Left ventricle myocardium inferior (tissue), 1 donor: Measurements from ENCODE around the gene GMCL2. TPM values are rescaled to one million over a fixed set of nuclear protein-coding genes. Genes with fewer than 3 reads are reported as not detected.

Experiments used
- DNase-seq: peaks from one replicate; pipeline ENCODE4 v3.0.0-alpha.2; 2020
- H3K27ac ChIP-seq: fragments of 200-600 bp; replicated peaks from 2 replicates; pipeline ENCODE4 v1.8.0; 2021
- H3K27me3 ChIP-seq: fragments of 200-600 bp; 2 replicates; pipeline ENCODE4 v1.8.0; 2021; ENCODE audit warnings: low read depth
- H3K36me3 ChIP-seq: fragments of 200-600 bp; 2 replicates; pipeline ENCODE4 v1.8.0; 2021
- H3K4me1 ChIP-seq: fragments of 200-600 bp; 2 replicates; pipeline ENCODE4 v1.8.0; 2021
- H3K4me3 ChIP-seq: fragments of 200-600 bp; 2 replicates; pipeline ENCODE4 v1.8.0; 2021; ENCODE audit warnings: mild to moderate bottlenecking, moderate library complexity
- H3K9me3 ChIP-seq: fragments of 200-600 bp; replicated peaks from 2 replicates; pipeline ENCODE4 v1.8.0; 2021
- CTCF ChIP-seq: fragments of 200-600 bp; IDR thresholded peaks from 2 replicates; pipeline ENCODE4 v1.8.0; 2021; ENCODE audit warnings: antibody characterized with exemption, mild to moderate bottlenecking, borderline replicate concordance
- intact Hi-C: fragments of 100-400 bp; cut with micrococcal nuclease; formaldehyde crosslinking; loops from one replicate; pipeline ENCODE4 v1.11.0; 2022
- total RNA-seq: library from RNA; stranded (reverse); fragmentation: NEBNext Ultra II Directional; extraction: Animal tissue kit (Norgen Biotek cat#: 25700); gene quantifications from one replicate; pipeline ENCODE4 v1.2.1, GENCODE V29; 2021
- donor health status: DM: no; HTN: yes; CAD: no; lungs with severe emphysema.

The GMCL2 gene
- total RNA-seq, 1 donor from 2014 or later = not detected

GRCh38 chr5:178204182-178204934 is 17.2 kb upstream of the GMCL2 start, which contains the start of gene HNRNPAB:
Gene HNRNPAB (plus strand): TSS chr5:178204533. CDS start chr5:178204838, 305 bp downstream.
- H3K4me1 ChIP-seq = peaks cover 43% of the 10 kb centered on the region
- intact Hi-C loops = no loop called here
- peak within 1 kb of the TSS; percentile 94 for H3K4me3 ChIP-seq
- no peaks in the 10 kb centered on the region for H3K27me3 ChIP-seq
- no peak for TF ChIP-seq CTCF
- H3K27ac ChIP-seq = peak within 1 kb of the TSS; percentile 96
- no peaks in the 10 kb centered on the region for H3K9me3 ChIP-seq
- peak; percentile 95 for DNase-seq
- H3K36me3 ChIP-seq = peaks cover 32% of the 10 kb centered on the region

- H3K4me1 ChIP-seq = peaks cover 43% of the 10 kb centered on the region
- peaks cover 26% of the 10 kb centered on the region for H3K36me3 ChIP-seq
- peak overlapping the region; percentile 96 for H3K27ac ChIP-seq
- no peaks in the 10 kb centered on the region for H3K9me3 ChIP-seq
- H3K4me3 ChIP-seq = peak overlapping the region; percentile 94
- TF ChIP-seq CTCF = no peak
- intact Hi-C loops = no loop called here
- no peaks in the 10 kb centered on the region for H3K27me3 ChIP-seq
- DNase-seq = no peak
Observed at GRCh38 chr5:178203670-178204181, 16.6 kb upstream of the GMCL2 start.

GRCh38 chr5:178202541-178202940 is 15.4 kb upstream of the GMCL2 start:
- TF ChIP-seq CTCF = no peak
- Histone ChIP-seq H3K27ac (no peak overlapping the region), H3K4me3 (no peak overlapping the region), H3K36me3 (peaks cover 14% of the 10 kb centered on the region), H3K4me1 (peaks cover 35% of the 10 kb centered on the region), H3K27me3 (no peaks in the 10 kb centered on the region), H3K9me3 (no peaks in the 10 kb centered on the region)
- intact Hi-C loops = no loop called here
- DNase-seq = no peak

- no peak for TF ChIP-seq CTCF
- Histone ChIP-seq H3K4me1 (peaks cover 29% of the 10 kb centered on the region), H3K27me3 (no peaks in the 10 kb centered on the region), H3K27ac (no peak overlapping the region), H3K4me3 (no peak overlapping the region), H3K9me3 (no peaks in the 10 kb centered on the region), H3K36me3 (peaks cover 7% of the 10 kb centered on the region)
- no peak for DNase-seq
- intact Hi-C loops = no loop called here
Observed at GRCh38 chr5:178201927-178202235, 14.7 kb upstream of the GMCL2 start.

- Histone ChIP-seq H3K9me3 (no peaks in the 10 kb centered on the region), H3K27ac (no peak overlapping the region), H3K36me3 (peaks cover 2% of the 10 kb centered on the region), H3K4me3 (no peak overlapping the region), H3K27me3 (no peaks in the 10 kb centered on the region), H3K4me1 (peaks cover 23% of the 10 kb centered on the region)
- intact Hi-C loops = no loop called here
- no peak for DNase-seq
- no peak for TF ChIP-seq CTCF
Observed at GRCh38 chr5:178201221-178201926, 14.2 kb upstream of the GMCL2 start.
